ENCODE results near the gene KRTAP5-5. TPM values are rescaled to one million over a fixed set of nuclear protein-coding genes. Genes with fewer than 3 reads are reported as not detected.
"Not testable (repeated sequence)": the region's sequence is repeated elsewhere in the genome, so short reads cannot be mapped to it uniquely, and the experiment has no call there.

The KRTAP5-5 gene
- total RNA-seq, 1 donor from 2014 or later: not detected

GRCh38 chr11:1607156-1607845 is 22.3 kb upstream of the KRTAP5-5 start:
- CTCF ChIA-PET; DNase-seq; H3K4me3 Mint-ChIP-seq; H3K27ac Mint-ChIP-seq; H3K36me3 Mint-ChIP-seq (ENCODE audit: low read depth); POLR2A ChIA-PET; intact Hi-C loops (cut with micrococcal nuclease); ATAC-seq (ENCODE audit: low read depth); H3K9me3 Mint-ChIP-seq: not testable (repeated sequence)
- Mint-ChIP-seq H3K4me1 (peaks cover 12% of the 10 kb centered on the region), H3K27me3 (peaks cover 14% of the 10 kb centered on the region)

GRCh38 chr11:1607901-1608300 is 21.7 kb upstream of the KRTAP5-5 start:
- H3K4me3 Mint-ChIP-seq; DNase-seq; POLR2A ChIA-PET; H3K27ac Mint-ChIP-seq; ATAC-seq (ENCODE audit: low read depth); intact Hi-C loops (cut with micrococcal nuclease); H3K9me3 Mint-ChIP-seq; CTCF ChIA-PET; H3K36me3 Mint-ChIP-seq (ENCODE audit: low read depth): not testable (repeated sequence)
- Mint-ChIP-seq H3K4me1 (peaks cover 12% of the 10 kb centered on the region), H3K27me3 (peaks cover 12% of the 10 kb centered on the region)

- no peak for TF ChIP-seq CTCF (IDR thresholded peaks at IDR 0.05)
- ATAC-seq (ENCODE audit: low read depth): no peak
- no peak for DNase-seq
- Mint-ChIP-seq H3K27me3 (peaks cover 14% of the 10 kb centered on the region), H3K27ac (no peak within 1 kb of the TSS), H3K36me3 (ENCODE audit: low read depth) (no peaks in the 10 kb centered on the region), H3K9me3 (no peaks in the 10 kb centered on the region), H3K4me3 (no peak within 1 kb of the TSS), H3K4me1 (peaks cover 12% of the 10 kb centered on the region)
- intact Hi-C loops (cut with micrococcal nuclease): no loop called here
- ChIA-PET POLR2A (no interaction called here), CTCF (no interaction called here)
Observed at GRCh38 chr11:1608363-1608762, 21.2 kb upstream of the KRTAP5-5 start, which contains the start of gene KRTAP5-3. Gene KRTAP5-3 (minus strand): TSS chr11:1608463. CDS start chr11:1608385, 78 bp downstream.

- ChIA-PET CTCF (interaction anchor here (1.4 kb wide), 1 partner anchor 10 kb away, joined by 3 read pairs; no protein-coding TSS in a partner anchor), POLR2A (no interaction called here)
- Mint-ChIP-seq H3K36me3 (ENCODE audit: low read depth) (no peaks in the 10 kb centered on the region), H3K9me3 (no peaks in the 10 kb centered on the region), H3K4me1 (no peaks in the 10 kb centered on the region), H3K27me3 (peaks cover 41% of the 10 kb centered on the region), H3K4me3 (no peak overlapping the region), H3K27ac (no peak overlapping the region)
- no peak for TF ChIP-seq CTCF (IDR thresholded peaks at IDR 0.05)
- no peak for DNase-seq
- intact Hi-C loops (cut with micrococcal nuclease): no loop called here
- ATAC-seq (ENCODE audit: low read depth): no peak
Observed at GRCh38 chr11:1618231-1618630, 11.3 kb upstream of the KRTAP5-5 start.

- TF ChIP-seq CTCF (IDR thresholded peaks at IDR 0.05): no peak
- no peak overlapping the region for H3K27ac Mint-ChIP-seq
- no peak for DNase-seq
- ChIA-PET CTCF (interaction anchor here (1.4 kb wide), 1 partner anchor 8 kb away, joined by 3 read pairs; no protein-coding TSS in a partner anchor), POLR2A (no interaction called here)
- peaks cover 39% of the 10 kb centered on the region for H3K27me3 Mint-ChIP-seq
- H3K4me1 Mint-ChIP-seq: no peaks in the 10 kb centered on the region
- H3K36me3 Mint-ChIP-seq (ENCODE audit: low read depth): no peaks in the 10 kb centered on the region
- intact Hi-C loops (cut with micrococcal nuclease): no loop called here
- no peak for ATAC-seq (ENCODE audit: low read depth)
- no peak overlapping the region for H3K4me3 Mint-ChIP-seq
- no peaks in the 10 kb centered on the region for H3K9me3 Mint-ChIP-seq
Observed at GRCh38 chr11:1619449-1619848, 10.1 kb upstream of the KRTAP5-5 start.

GRCh38 chr11:1622086-1622485 is 7.5 kb upstream of the KRTAP5-5 start, which contains the start of gene KRTAP5-4:
Gene KRTAP5-4 (minus strand): TSS chr11:1622138. CDS start chr11:1622093, 45 bp downstream.
- Mint-ChIP-seq H3K27ac (no peak within 1 kb of the TSS), H3K4me1 (no peaks in the 10 kb centered on the region), H3K27me3 (peaks cover 22% of the 10 kb centered on the region), H3K36me3 (ENCODE audit: low read depth) (no peaks in the 10 kb centered on the region), H3K9me3 (no peaks in the 10 kb centered on the region), H3K4me3 (no peak within 1 kb of the TSS)
- intact Hi-C loops (cut with micrococcal nuclease): no loop called here
- TF ChIP-seq CTCF (IDR thresholded peaks at IDR 0.05): no peak
- ChIA-PET POLR2A (no interaction called here), CTCF (no interaction called here)
- DNase-seq (no peak), ATAC-seq (ENCODE audit: low read depth) (no peak)

Measured in activated B cell treated with CpG ODN at 0.5 μM for 24 hours (primary cell).